Amygdala (tissue), 56 donors: ENCODE results near the gene RNF133.
"Not testable (repeated sequence)": the region's sequence is repeated elsewhere in the genome, so short reads cannot be mapped to it uniquely, and the experiment has no call there.

Experiments used
- DNase-seq, 56 donors: peaks; one replicate each; lab custom pipeline; 2025; lab: John Stamatoyannopoulos, UW

The RNF133 gene

DNA sequence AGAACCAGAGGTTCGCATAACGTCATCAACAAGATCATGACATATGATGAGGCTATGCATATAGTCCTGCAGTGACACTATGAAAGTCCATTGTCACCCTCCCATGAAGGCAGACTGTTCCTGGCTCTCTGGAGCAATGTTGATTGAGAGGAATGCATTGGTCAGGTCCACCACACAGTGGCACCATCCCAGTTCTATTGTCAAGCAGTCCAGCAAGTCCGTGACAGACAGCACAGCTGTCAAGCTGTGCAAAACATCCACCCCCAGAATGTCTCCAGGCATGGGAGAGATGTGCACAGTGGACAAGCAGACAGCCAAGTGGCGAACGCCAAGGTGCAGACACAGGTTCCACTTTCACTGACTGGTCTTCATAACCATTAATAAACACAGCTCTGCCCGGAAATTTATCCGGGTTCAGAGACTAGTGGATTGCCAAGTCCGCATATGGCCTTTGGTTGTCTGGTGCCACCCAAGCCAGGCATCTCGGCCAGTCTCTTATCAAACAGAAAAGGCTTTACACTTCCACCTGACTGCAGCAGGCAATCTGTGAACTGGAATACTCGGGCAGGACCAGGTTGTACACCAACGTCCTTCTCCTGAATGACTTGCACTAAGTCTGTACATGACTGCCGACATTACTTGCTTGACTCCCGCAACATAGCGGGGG, 7.2 kb downstream of the RNF133 start:
- DNase-seq, result no peak

DNA sequence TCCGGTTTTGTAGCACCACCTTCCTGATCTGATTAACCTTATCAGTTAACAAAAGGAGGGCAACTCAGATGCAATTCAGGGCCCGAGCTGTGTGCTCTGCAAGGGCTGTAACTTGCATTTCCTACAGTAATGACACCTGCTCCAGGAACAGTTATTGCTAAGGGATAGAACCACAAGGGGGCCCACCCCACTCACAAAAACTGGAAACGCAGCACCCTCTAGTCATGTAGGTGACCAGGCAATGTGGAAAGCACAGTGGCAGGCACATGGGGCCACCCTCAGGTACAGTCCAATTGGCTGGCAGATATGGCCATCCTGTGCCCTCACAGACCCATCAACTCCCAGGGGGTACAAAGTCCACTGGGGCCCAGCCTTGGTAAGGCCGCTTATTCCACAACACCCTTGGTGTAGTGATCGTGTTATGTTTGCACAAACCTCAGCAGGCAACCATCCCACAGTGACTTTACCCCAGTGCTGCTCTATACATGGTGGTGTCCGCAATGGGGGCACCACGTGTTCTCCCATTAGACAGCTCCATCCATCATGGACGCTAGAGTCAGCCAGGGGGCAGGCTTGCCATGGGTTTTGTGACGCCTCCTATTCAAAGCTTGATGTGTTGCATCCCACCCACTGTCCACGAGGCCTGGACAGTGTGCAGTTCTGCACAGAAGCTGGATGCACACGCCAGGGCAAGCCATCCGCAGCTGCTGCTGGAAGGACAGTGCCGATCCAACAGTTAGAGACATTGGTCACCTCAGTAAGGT, 9.4 kb downstream of the RNF133 start:
- DNase-seq, result no peak

DNA sequence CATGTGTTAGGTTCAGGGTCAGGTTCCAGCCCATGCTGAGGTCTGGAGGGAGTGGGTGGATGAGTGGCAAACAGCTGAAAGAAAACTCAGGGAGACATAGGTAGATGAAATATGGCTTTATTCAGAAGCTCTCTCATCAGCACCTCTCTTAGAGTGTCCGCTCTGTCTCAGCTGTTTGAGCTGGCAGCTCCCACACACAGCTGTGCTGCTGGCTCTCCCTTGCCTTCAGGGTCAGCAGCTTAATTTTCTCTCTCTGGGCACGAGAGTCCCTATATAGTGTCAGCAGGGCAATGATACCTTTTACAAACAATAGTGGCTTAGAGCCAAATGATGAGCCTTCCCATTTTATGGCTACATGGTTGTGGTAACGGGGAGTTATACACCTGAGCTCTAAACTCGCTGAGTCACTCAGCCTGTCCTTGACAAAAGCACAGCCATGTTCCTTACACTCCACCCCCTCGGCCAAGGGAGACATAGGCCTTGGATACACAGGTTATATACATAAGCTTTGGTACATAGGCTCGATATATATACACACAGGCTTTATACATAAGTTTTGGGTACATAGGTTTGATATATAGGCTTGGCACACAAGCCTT, 10.4 kb downstream of the RNF133 start:
- DNase-seq, result no peak

DNA sequence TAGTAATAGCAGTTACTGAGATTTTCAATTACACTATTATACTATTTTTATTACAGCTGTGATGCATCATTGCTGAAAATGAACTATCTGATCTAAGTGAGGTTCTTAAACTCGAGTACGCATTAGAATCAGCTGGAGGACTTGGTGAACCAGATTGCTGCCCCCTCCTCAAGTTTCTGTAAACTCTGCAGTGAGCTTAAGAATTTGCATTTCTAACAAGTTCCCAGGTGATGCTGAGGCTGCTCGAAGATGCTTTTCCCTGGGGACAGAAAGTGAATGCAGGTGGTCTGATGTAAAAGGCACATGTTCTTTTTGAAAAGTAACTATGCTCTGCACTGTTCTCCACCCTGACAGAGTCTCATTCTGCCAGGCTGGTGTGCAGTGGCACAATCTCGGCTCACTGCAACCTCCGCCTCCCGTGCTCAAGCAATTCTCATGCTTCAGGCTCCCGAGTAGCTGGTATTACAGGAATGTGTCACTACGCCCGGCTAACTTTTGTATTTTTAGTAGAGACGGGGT, 12.5 kb downstream of the RNF133 start:
- DNase-seq, result no peak

DNA sequence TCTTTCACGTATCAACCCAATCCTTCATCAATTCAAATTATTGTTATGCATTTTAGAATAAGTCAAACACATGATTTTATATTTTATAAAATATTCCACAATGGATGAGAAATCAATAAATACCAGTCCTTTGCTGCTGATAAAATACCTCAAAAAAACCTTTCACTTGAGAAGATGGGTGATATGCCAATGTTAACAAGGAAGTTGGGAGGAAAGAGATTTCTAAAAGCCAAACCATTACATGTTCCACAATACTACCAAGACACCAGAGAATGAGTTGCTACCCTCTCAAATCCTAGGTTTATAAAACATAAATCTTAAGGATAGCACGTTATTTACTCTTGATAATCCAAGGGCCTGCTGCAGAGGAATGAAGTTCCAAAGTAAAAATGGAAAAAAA, 14.4 kb downstream of the RNF133 start:
- no peak for DNase-seq

DNA sequence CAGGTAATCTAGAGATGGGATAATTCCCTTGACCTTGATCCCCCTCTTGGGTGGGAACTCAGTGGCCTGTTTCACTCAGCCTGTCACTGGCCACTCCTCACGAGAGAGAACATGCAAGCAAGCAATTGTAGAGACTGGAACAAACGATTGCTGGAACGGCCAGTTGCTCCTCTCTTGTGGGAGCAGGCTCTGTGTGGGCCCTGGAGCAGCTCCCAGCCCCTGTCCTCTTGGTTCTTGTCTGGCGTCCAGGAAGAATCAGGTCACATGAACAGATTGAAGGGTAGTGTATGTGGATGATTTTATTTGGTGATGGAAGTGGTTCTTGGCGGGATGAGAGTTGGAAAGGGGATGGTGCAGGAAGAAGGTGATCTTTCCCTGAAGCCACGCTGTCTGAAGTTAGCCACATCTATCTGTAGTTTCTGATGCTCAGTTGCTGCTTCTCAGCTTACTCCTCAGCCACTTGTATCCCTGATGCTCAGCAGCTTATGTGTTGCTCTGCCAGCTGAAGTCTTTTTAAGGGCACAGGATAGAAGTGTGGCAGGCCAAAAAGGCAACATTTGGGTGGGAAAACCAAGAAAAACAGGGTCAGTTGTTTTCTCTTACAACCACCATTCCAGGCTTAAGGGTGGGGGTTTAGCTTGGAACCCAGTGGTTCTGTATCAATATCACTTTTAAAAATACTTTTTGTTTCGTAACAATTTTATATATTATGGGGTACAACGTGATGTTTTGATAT, 15.9 kb downstream of the RNF133 start:
- no peak for DNase-seq

DNA sequence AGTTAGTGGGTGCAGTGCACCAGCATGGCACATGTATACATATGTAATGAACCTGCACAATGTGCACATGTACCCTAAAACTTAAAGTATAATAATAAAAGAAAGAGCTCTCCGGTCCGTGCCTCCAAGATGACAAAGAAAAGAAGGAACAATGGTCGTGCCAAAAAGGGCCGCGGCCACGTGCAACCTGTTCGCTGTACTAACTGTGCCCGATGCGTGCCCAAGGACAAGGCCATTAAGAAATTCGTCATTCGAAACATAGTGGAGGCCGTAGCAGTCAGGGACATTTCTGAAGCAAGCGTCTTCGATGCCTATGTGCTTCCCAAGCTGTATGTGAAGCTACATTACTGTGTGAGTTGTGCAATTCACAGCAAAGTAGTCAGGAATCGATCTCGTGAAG, 17.7 kb downstream of the RNF133 start:
- DNase-seq, result not testable (repeated sequence)

DNA sequence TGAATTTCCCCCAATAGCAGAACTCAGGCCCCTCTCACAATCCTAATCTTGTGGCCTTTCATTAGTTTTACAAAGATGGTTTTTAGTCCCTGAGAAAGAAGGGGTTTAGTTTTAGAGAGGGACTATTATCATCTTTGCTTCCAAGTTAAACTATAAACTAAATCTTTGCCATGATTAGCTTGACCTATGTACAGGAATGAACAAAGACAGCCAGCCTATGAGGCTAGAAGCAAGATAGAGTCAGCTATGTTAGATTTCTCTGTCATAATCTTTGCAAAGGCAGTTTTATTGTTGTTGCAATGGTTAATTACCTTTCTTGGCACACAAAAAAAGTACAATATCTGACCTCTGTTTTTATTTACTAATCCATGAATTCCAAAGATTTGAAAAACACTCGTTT, 19.1 kb downstream of the RNF133 start:
- no peak for DNase-seq

DNA sequence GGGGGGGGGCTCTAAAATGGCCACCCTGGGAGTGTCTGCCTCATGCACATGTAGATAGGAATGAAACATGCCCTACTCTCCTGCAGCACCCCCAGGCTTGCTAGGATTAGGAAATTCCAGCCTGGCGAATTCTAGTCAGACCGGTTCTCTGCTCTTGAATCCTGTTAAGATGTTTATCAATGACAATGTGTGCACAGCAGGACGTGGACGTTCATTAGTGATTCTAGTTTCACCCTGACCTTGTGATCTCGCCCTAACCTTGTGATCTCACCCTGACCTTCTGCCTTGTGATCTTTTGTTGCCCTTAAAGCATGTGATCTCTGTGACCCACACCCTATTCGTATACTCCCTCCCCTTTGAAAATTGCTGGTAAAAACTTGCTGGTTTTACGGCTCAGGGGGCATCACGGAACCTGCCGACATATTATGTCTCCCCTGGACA, 19.6 kb downstream of the RNF133 start:
- not testable (repeated sequence) for DNase-seq

DNA sequence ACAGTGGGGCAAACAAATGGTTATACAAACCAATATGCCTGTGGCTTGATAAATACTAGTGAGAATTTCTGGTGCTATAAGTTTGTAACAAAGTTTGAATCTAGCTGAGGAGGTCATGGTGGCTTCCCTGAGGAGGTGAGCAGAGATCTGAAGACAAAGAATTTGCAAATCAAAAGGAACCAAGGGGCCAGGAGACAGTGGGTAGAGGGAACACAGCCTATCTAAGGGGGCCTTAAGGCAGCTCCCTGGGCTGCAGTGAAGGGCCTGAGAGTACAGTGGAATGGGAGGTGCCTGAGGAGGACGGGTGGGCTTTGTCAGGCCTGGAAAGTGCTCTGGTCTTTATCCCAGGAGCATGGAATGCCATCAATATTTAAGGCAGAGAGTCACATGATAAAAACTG, 21.8 kb downstream of the RNF133 start:
- no peak for DNase-seq

DNA sequence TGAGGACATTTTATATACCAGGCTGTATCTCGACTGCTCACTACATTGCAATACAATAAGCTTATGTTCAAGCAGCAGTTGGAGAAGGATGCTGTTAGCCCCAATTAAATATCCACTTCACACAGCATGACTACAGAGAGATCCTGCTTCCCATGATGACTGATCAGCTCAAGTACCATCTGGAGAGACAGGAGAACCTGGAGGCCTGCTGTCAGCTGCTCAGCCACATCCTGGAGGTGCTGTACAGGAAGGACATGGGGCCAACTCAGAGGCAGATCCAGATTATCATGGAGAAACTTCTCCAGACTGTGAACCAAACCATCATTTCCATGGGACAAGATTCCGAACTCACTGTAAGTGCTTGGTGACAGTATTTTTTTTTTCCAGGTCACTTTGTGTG, 22.5 kb downstream of the RNF133 start:
- DNase-seq, result no peak

DNA sequence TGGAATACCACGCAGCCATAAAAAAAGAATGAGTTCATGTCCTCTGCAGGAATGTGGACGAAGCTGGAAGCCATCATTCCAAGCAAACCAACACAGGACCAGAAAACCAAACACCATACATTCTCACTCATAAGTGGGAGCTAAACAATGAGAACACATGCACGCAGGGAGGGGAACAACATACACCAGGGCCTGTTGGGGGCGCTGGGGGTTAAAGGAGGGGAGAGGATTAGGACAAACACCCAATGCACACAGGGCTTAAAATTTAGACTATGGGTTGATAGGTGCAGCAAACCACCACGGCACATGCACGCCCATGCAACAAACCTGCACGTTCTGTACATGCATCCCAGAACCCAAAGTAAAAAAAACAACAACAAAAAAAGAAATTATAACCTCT, 23.3 kb downstream of the RNF133 start:
- no peak for DNase-seq

DNA sequence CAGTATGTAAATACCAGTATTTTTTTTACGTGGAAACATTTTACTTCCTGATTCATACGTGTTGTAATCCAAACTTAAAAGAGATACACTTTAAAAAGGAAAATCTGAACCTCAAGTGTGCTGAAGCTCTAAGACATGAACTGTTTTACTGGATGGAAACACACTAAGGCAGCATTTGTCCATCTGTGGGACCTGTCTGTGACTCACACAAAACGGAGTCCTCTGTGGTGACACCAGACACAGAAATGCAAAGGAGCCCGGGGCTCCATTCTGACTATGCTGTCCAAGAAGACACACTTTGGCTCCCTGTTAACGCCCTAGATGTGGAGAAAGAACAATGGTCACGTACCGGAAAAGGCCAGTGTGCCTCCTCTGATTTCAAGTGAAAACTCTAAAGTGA, 23.9 kb downstream of the RNF133 start:
- DNase-seq, result no peak

DNA sequence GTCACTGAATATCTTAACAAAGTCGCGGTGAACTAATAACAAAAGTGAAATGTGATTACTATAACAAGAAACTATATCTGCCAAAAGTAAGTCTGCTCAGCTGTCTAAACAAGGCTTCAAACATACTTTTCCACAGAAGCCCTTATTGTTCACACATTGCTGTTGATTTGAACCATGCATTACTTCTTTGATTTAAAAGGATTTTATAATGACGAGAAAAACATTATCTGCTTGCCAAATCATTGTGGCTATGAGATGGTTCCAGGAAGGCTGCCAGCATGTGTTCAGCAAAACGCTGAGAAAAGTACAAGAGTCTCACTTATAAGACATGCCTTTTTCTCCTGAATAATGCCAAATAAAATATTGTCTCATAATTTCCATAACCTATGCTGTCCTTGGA, 24.4 kb downstream of the RNF133 start:
- no peak for DNase-seq

DNA sequence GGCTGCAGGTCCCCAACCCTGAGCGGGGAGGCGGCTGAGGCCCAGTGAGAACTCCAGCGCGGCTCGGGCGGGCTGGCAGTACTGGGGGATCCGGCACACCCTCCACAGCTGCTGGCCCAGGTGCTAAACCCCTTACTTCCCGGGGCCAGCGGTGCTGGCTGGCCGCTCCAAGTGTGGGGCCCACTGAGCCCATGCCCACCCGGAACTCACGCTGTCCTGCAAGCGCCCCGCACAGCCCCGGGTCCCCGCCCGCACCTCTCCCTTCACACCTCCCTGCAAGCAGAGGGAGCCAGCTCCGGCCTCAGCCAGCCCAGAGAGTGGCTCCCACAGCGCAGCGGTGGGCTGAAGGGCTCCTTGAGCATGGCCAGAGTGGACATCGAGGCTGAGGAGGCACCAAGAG, 25.0 kb downstream of the RNF133 start:
- DNase-seq, result no peak

DNA sequence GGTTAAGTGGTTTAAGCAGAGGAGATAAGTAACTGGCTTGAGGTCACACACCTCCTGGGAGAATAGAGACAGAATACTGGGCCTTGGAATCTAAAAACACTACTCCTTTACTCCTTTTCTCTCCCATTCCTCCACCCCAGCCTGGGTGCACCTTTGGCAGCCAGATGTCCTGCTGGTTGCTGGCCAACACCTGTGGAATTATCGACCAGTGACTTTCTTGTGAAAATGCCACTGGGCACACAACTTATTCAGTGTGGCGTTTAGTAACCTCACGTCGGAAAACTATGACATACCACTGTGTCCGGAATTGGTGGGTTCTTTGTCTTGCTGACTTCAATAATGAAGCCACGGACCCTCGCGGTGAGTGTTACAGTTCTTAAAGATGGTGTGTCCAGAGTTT, 26.4 kb downstream of the RNF133 start:
- DNase-seq, result no peak

DNA sequence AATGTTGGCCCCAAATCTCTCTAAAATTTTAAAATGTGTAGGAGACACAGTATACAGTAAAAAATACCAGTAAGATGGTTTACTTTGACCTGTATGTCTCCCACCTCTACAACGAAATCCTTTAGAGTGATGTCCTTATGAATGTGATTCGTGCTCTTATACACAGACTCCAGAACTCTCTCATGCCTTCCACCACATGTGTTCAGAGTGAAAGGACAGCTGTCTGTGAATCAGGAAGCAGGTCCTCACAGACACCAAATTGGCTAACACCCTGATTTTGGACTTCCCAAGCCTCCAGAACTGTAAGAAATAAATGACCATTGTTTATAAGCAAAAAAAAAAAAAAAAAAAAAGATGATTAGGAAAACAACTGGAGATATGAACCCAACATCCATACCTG, 35.2 kb downstream of the RNF133 start:
- DNase-seq, result no peak

DNA sequence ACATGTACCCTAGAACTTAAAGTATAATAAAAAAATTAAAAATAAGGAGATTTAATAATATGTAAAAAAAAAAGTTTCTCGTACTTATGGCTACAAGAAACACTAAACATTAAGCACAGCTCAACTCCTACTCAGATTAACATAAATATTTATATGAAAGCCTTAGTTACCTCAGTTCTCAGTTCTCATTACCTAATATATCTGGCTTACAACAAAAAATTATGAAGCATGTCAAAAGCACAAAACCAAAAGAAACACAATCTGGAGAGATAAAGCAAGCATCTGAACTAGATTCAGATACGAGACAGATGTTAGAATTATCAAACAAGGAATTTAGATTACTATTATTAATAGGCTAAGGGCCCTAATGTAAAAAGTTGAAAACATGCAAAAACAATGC, 40.1 kb downstream of the RNF133 start:
- no peak for DNase-seq

DNA sequence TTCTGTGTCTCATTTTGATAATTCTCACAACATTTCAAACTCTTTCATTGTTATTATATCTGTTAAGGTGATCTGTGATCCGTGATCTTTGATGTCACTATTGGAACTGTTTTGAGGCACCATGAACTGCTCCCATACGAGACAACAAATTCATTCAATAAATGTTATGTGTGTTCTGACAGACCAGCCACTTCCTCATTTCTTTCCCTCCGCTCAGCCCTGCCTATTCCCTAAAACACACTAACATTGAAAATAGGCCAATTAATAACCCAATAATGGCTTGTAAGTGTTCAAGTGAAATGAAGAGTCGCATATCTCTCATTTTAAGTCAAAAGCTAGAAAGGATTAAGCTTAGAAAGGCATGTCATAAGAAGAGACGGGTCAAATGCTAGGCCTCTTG, 45.2 kb downstream of the RNF133 start:
- no peak for DNase-seq

DNA sequence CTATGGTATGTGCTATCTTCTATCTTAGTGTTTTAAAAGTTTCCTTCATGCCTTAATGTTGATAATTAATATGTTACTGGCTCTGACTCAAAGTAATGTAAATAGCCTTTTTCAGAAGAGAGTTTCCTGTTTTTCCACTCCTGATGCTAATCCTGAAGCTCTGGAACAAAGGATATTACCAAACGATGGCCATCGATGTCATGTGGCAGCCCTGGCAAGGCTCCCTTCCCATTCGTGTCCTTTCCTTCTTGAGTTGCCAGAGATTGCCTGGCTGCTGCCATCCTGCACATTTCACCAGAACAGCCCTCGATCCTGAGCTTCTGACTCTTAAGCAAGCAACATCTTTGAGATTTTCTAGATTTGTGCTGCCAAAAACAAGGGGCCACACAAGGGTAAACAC, 46.0 kb downstream of the RNF133 start:
- DNase-seq, result no peak

DNA sequence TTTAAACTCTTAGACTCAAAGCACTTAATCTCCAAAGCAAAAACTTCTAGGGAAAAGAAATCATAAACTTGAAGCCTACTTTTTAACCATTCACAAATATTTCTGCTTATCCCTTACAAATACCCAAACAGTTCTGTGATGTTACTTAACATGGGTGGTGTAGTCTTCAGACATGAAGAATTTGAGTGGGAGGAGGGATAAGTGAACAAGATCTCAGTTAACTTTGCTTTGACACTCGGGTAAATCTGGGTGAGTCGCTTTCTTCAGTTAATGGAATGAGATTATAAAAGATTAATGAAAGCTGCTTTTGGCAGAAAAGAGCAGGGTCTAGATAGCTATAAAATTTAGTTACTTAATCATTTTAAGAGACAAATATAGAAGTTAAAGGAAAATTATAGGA, 47.5 kb downstream of the RNF133 start:
- DNase-seq, result no peak
